IMR-90 (cell line): Measurements from ENCODE around the gene STEAP1. TPM values are rescaled to one million over a fixed set of nuclear protein-coding genes. Genes with fewer than 3 reads are reported as not detected.

ENCODE experiments used
- ATAC-seq: fragments of 200-7000 bp; cut with Tn5 transposase; 2 replicates; pipeline ENCODE4 v1.9.1; 2020; ENCODE audit warnings: low read depth, mild to moderate bottlenecking, moderate library complexity
- BruUV-seq: library from RNA; stranded (reverse); fragments of 400-500 nt; replicated peaks from 2 replicates; lab custom pipeline; 2021; lab: Mats Ljungman, UMichigan
- CTCF ChIA-PET: fragments of 300-600 bp; formaldehyde crosslinking; extraction: SDS; loops from one replicate; lab custom pipeline; 2021; ENCODE audit warnings: antibody characterized with exemption; lab: Yijun Ruan, JAX
- POLR2A ChIA-PET: fragments of 300-600 bp; sonication (Branson Sonifier 250); formaldehyde crosslinking; loops from one replicate; lab custom pipeline; 2022; ENCODE audit warnings: antibody characterized with exemption; ENCODE audit not compliant: unreplicated experiment; lab: Charles Lee
- DNase-seq: peaks from one replicate; pipeline ENCODE4 v3.0.0; 2013
- H2AFZ ChIP-seq: replicated peaks from 2 replicates; pipeline ENCODE3; 2013; ENCODE audit warnings: low read length, mild to moderate bottlenecking; ENCODE audit not compliant: poor library complexity
- H2AK5ac ChIP-seq: 2 replicates; pipeline ENCODE4 v1.6.1; 2013; ENCODE audit warnings: low read depth, low read length, inconsistent platforms
- H2AK9ac ChIP-seq: replicated peaks from 2 replicates; pipeline ENCODE3; 2013; ENCODE audit warnings: mild to moderate bottlenecking, low read depth, low read length, moderate library complexity; ENCODE audit not compliant: poor library complexity
- H2BK120ac ChIP-seq: 2 replicates; pipeline ENCODE4 v1.6.1; 2013; ENCODE audit warnings: low read depth, low read length, inconsistent platforms
- H2BK15ac ChIP-seq: 3 replicates; pipeline ENCODE4 v1.6.1; 2013; ENCODE audit warnings: low read depth, low read length, inconsistent platforms
- H2BK20ac ChIP-seq: 2 replicates; pipeline ENCODE4 v1.6.1; 2013; ENCODE audit warnings: low read depth, mild to moderate bottlenecking, inconsistent platforms, low read length, moderate library complexity
- H2BK5ac ChIP-seq: 2 replicates; pipeline ENCODE4 v1.6.1; 2013; ENCODE audit warnings: mild to moderate bottlenecking, low read depth, low read length, inconsistent platforms; ENCODE audit not compliant: poor library complexity, severe bottlenecking
- H3K14ac ChIP-seq: replicated peaks from 2 replicates; pipeline ENCODE4 v1.6.1; 2013; ENCODE audit warnings: low read depth, low read length, inconsistent platforms
- H3K18ac ChIP-seq: 2 replicates; pipeline ENCODE4 v1.6.1; 2013; ENCODE audit warnings: low read depth, low read length, control low read depth
- H3K23ac ChIP-seq: 2 replicates; pipeline ENCODE4 v1.6.1; 2013; ENCODE audit warnings: low read depth, low read length, inconsistent platforms
- H3K27ac ChIP-seq: 2 replicates; pipeline ENCODE4 v1.5.1; 2013; ENCODE audit warnings: mild to moderate bottlenecking, control low read depth, low read length; ENCODE audit not compliant: insufficient read depth
- H3K27me3 ChIP-seq: 2 replicates; pipeline ENCODE4 v1.6.1; 2013; ENCODE audit warnings: low read length; ENCODE audit not compliant: control insufficient read depth, insufficient read depth
- H3K36me3 ChIP-seq: 2 replicates; pipeline ENCODE4 v1.6.1; 2013; ENCODE audit warnings: low read length, mixed read lengths; ENCODE audit not compliant: control insufficient read depth, insufficient read depth
- H3K4ac ChIP-seq: 2 replicates; pipeline ENCODE4 v1.6.1; 2013; ENCODE audit warnings: low read depth, low read length, inconsistent platforms
- H3K4me1 ChIP-seq: 2 replicates; pipeline ENCODE4 v1.6.1; 2013; ENCODE audit warnings: low read length, mixed read lengths; ENCODE audit not compliant: control insufficient read depth, insufficient read depth
- H3K4me2 ChIP-seq: 2 replicates; pipeline ENCODE4 v1.6.1; 2013; ENCODE audit warnings: low read depth, mild to moderate bottlenecking, control low read depth, low read length, moderate library complexity
- H3K4me3 ChIP-seq: 2 replicates; pipeline ENCODE4 v1.5.1; 2013; ENCODE audit warnings: low read depth, mild to moderate bottlenecking, control low read depth, low read length, moderate library complexity; ENCODE audit not compliant: insufficient read depth
- H3K56ac ChIP-seq: 2 replicates; pipeline ENCODE4 v1.6.1; 2013; ENCODE audit warnings: low read length, inconsistent platforms; ENCODE audit not compliant: insufficient read depth; ENCODE audit errors: extremely low read depth
- H3K79me1 ChIP-seq, 2 experiments: 2 replicates each; pipeline ENCODE4 v1.6.1; 2013; ENCODE audit warnings: low read length in 2 of 2, inconsistent platforms in 1 of 2, low read depth in 1 of 2
- H3K9ac ChIP-seq: 2 replicates; pipeline ENCODE4 v1.6.1; 2013; ENCODE audit warnings: low read depth, low read length, control low read depth
- H3K9me1 ChIP-seq: 2 replicates; pipeline ENCODE4 v1.6.1; 2013; ENCODE audit warnings: low read length, inconsistent platforms; ENCODE audit not compliant: insufficient read depth
- H3K9me3 ChIP-seq: 2 replicates; pipeline ENCODE4 v1.6.1; 2013; ENCODE audit warnings: low read length; ENCODE audit not compliant: control insufficient read depth, insufficient read depth
- H4K20me1 ChIP-seq: 2 replicates; pipeline ENCODE4 v1.6.1; 2013; ENCODE audit warnings: low read length, inconsistent platforms; ENCODE audit not compliant: insufficient read depth
- H4K5ac ChIP-seq: 2 replicates; pipeline ENCODE4 v1.6.1; 2013; ENCODE audit warnings: mild to moderate bottlenecking, low read depth, low read length, control low read depth
- H4K8ac ChIP-seq, 2 experiments: 2 replicates each; pipeline ENCODE4 v1.6.1; 2013; ENCODE audit warnings: low read depth in 2 of 2, low read length in 2 of 2, control low read depth in 1 of 2, inconsistent platforms in 1 of 2
- H4K91ac ChIP-seq: 2 replicates; pipeline ENCODE4 v1.6.1; 2013; ENCODE audit warnings: low read depth, low read length, inconsistent platforms; ENCODE audit not compliant: insufficient read depth
- CEBPB ChIP-seq: IDR thresholded peaks from 2 replicates; pipeline ENCODE4 v1.6.1; 2012; ENCODE audit warnings: low read depth, low read length, improper control_type of control experiment
- FOS ChIP-seq: fragments of 150-350 bp; IDR thresholded peaks from 2 replicates; pipeline ENCODE4 v1.6.1; 2016; ENCODE audit warnings: low read depth, low read length
- MXI1 ChIP-seq: IDR thresholded peaks from 2 replicates; pipeline ENCODE4 v1.6.1; 2012; ENCODE audit warnings: low read depth, mild to moderate bottlenecking, low read length, moderate library complexity, borderline replicate concordance
- POLR2A ChIP-seq: IDR thresholded peaks from 2 replicates; pipeline ENCODE4 v1.6.1; 2012; ENCODE audit warnings: mild to moderate bottlenecking, low read depth, low read length
- RAD21 ChIP-seq: IDR thresholded peaks from 2 replicates; pipeline ENCODE4 v1.6.1; 2012; ENCODE audit warnings: low read length, improper control_type of control experiment
- WGBS, 2 experiments: methylation state at CpG; one replicate each; pipeline versions ENCODE4 v1.1.5 to v1.1.7; 2013; ENCODE audit warnings: missing lambda C conversion rate in 2 of 2; ENCODE audit not compliant: insufficient read length in 1 of 2; ENCODE audit errors: extremely low coverage in 2 of 2; 5-methylcytosine and 5-hydroxymethylcytosine counted together
- dilution Hi-C: fragments of 300-500 bp; cut with HindIII; formaldehyde crosslinking; loops from one replicate; pipeline ENCODE4 v1.14.3; 2018; ENCODE audit warnings: low sequenced_read_pairs; ENCODE audit not compliant: unreplicated experiment
- in situ Hi-C: fragments of 300-500 bp; cut with MboI; formaldehyde crosslinking; loops from 3 replicates; pipeline ENCODE4 v1.14.3; 2019; ENCODE audit warnings: low sequenced_read_pairs, inconsistent platforms, mixed read lengths
- intact Hi-C: fragments of 100-400 bp; cut with micrococcal nuclease; formaldehyde crosslinking; loops from 2 replicates; pipeline ENCODE4 v1.10.0; 2022
- polyA plus RNA-seq, 3 experiments: library from polyadenylated mRNA; depleted of rRNA; stranded (reverse); fragments of >200 nt; gene quantifications; 2 replicates each; pipeline ENCODE4 v1.2.3, GENCODE V29; 2012; ENCODE audit warnings: low replicate concordance in 1 of 3
- total RNA-seq: library from RNA; depleted of rRNA; stranded (reverse); fragments of >200 nt; gene quantifications from 2 replicates; pipeline ENCODE4 v1.2.3, GENCODE V29; 2012

STEAP1 gene
- total and polyA plus RNA-seq, 2 of the 4 experiments (the other 2 are of a cell fraction), result 3.9 to 5.2 TPM

DNA sequence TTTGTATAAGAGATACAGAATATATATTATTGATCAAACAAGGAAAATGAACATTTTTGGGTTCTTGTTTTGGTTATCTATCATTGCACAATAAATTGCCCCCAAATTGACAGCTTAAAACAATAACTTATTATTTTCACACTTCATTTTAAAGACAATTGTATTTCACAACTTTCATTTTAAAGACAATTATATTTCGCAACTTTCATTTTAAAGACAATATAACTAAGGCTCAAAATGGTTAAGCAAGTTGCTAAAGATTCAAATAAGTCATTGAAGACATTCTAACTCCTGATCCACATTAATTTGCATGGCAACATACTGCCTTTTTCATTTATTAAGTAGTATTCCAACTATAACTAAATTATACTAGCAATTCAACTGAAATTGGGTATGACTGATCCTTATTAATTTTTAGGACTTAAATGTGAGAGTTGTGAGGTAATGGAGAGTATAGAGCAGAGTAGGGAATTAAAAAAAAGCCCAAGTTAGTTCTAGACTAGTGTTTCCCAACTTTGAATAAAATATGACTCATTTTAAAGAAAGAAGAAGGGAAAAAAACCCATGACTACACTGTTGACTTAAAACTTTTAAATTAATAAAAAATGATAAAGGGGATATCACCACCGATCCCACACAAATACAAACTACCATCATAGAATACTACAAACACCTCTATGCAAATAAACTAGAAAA lies 47.4 kb downstream of the STEAP1 start:
- no peak for DNase-seq
- Histone ChIP-seq H3K36me3 (no peaks in the 10 kb centered on the region), H2BK15ac (no peak overlapping the region), H3K23ac (no peak overlapping the region), H3K27ac (no peak overlapping the region), H2BK20ac (no peak overlapping the region), H3K4me1 (no peaks in the 10 kb centered on the region), H3K18ac (no peak overlapping the region), H3K27me3 (no peaks in the 10 kb centered on the region; the same call in 1 of the 2 replicates), H2AK9ac (no peak overlapping the region), H2AK5ac (no peak overlapping the region), H4K8ac (no peak overlapping the region), H2BK5ac (no peak overlapping the region), H3K79me1 (no peaks in the 10 kb centered on the region), H3K56ac (no peak overlapping the region), H4K20me1 (no peaks in the 10 kb centered on the region), H4K91ac (no peak overlapping the region), H2AFZ (no peak overlapping the region), H3K4me3 (no peak overlapping the region), H3K9me1 (no peaks in the 10 kb centered on the region), H3K4me2 (no peak overlapping the region), H3K9ac (no peak overlapping the region), H3K9me3 (no peaks in the 10 kb centered on the region), H4K5ac (no peak overlapping the region), H2BK120ac (no peak overlapping the region), H3K14ac (no peak overlapping the region), H3K4ac (no peak overlapping the region)
- CTCF ChIA-PET, result no interaction called here
- intact Hi-C loops (no loop called here), in situ Hi-C loops (no loop called here), dilution Hi-C loops (no loop called here)
- POLR2A ChIA-PET, result no interaction called here
- 100% methylated on average over 1 of the region's 2 CpGs; no CpG with 5 or more reads in 1 of the 2 experiments for WGBS, 2 experiments
- BruUV-seq, result no TSS peak
- no peak for ATAC-seq
- TF ChIP-seq CEBPB (peak; percentile 71), FOS (no peak), MXI1 (no peak), RAD21 (no peak), POLR2A (no peak)
